Stimulated activated CD8-positive, alpha-beta memory T cell treated with anti-CD3 and anti-CD28 coated beads, Interleukin-12 subunit alpha, Interleukin-12 subunit beta, amount 100 ng/mL, for 24 hours (primary cell): ENCODE data around the gene GOLGA8K.
"Not testable (repeated sequence)": the region's sequence is repeated elsewhere in the genome, so short reads cannot be mapped to it uniquely, and the experiment has no call there.

Source experiments
- DNase-seq: peaks from one replicate; pipeline ENCODE4 v3.0.0-alpha.2; 2020; ENCODE audit errors: extremely low read depth

GOLGA8K gene, protein sequence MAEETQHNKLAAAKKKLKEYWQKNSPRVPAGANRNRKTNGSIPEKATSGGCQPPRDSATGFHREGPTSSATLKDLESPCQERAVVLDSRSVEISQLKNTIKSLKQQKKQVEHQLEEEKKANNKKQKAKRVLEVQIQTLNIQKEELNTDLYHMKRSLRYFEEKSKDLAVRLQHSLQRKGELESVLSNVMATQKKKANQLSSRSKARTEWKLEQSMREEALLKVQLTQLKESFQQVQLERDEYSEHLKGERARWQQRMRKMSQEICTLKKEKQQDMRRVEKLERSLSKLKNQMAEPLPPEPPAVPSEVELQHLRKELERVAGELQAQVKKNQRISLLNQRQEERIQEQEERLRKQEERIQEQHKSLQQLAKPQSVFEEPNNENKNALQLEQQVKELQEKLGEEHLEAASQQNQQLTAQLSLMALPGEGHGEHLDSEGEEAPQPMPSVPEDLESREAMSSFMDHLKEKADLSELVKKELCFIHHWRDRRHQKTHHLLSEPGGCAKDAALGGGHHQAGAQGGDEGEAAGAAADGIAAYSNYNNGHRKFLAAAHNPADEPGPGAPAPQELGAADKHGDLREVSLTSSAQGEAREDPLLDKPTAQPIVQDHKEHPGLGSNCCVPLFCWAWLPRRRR

DNA sequence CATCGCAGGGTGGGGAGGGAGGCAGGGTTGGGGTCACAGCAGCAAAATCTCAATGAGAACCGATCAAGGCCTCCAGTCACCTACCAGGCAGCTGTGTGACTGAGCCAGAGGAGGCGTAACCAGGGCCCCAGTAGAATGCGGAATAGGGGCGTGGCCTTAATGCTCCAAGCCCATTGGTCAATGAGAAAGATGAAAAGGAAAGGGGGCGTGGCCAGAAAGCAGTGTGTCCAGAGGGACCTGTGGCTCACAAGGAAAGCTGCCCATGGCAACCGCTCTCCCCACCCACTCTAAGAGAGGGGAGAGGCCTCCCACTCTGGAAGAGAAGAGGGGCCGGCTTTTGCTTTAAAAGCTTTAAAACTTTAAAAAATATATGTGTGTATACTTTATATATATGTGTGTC, at the start of gene GOLGA8K:
Gene GOLGA8K (minus strand): TSS at position 101 of the 400 bp plus-strand sequence. CDS start 98 bp downstream, at position 3.
- DNase-seq, result not testable (repeated sequence)

- DNase-seq, result not testable (repeated sequence)
These were observed 37.4 kb upstream of the GOLGA8K start for GRCh38 chr15:32440445-32440977.

DNA sequence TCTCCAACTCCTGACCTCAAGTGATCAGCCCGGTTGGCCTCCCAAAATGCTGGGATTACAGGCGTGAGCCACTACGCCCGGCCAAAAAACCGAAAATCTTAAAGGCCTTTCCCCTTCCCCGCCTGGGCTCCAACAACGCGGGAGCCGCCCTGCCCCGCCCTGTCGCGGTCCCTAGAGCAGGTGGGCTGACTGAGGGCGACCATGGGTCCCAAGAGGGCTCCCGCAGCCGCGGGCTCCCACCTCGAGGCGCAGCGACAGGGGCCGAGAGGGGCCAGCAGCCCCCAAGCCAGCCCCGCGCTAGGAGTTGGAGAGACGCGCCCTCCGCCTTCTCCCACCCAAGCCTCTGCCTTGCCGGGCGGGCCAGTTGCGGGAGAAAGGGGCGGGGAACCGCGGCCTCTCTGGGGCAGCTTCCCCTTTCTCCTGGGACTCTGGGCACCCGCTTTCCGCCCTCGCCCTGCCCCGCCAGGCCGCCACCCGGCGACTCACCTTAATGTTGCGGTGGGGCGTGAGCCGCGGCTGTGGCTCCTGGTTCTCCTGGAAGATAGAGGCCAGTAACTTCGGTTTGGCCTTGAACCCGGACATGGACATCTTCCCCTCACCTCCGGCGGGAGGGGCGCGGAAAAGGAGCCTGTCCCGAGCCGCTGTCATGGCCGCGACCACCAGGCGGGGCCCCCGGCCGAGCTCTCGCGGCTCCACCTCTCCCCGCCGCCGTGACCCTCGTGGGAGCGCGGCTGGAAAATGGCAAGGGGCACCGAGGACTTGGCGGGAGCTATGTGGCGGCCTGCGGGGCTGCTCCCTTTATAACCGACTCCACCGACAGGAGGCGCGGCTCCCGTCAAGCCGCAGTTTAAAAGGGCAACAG, 31.2 kb upstream of the GOLGA8K start:
- not testable (repeated sequence) for DNase-seq

DNA sequence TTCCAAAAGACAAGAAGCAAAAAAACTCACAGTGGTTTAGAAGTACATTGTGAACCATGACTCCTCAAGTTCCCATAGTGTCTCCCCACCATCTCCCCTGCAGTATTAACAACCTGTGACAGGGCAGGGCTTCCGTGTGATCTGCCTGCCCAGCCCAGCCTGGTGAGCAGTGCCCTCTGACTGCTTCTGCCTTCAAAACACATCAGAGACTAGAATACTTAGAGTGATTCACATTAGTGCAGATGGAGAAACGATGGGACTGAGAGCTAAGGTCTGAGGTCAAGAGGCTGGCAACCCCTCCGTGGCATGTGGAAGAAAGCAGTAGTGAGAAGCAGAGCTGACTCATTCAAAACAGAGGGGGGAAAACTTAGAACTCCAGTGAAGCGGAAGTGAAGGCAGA, 24.5 kb upstream of the GOLGA8K start:
- not testable (repeated sequence) for DNase-seq

- not testable (repeated sequence) for DNase-seq
These were observed 23.4 kb upstream of the GOLGA8K start for GRCh38 chr15:32426511-32426910.

- DNase-seq, result not testable (repeated sequence)
These were observed 4.8 kb upstream of the GOLGA8K start for GRCh38 chr15:32407903-32408302.

- DNase-seq, result not testable (repeated sequence)
These were observed 6.6 kb downstream of the GOLGA8K start for GRCh38 chr15:32396522-32396921.

DNA sequence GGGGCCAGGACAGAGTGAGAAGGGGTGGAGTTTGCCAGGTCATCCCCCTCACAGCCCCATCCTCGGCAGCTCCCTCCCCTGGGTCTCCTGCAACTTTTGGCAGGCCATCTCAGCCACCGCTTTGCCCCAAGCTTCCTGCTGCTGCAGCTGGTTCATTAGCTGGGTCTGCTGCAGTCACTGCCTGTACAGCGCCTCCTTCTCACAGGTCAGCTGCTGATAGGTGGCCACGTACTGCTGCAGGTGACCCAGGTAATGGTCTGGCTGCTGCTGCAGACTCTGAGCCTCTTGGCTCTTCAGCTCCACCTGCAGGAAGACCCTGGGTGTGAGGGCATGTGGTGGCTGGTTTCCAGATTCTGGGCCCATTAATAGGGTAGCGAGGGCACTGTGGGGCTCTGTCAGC, 8.3 kb downstream of the GOLGA8K start:
- not testable (repeated sequence) for DNase-seq

GRCh38 chr15:32388050-32388648, 14.9 kb downstream of the GOLGA8K start:
- DNase-seq, result not testable (repeated sequence)

DNA sequence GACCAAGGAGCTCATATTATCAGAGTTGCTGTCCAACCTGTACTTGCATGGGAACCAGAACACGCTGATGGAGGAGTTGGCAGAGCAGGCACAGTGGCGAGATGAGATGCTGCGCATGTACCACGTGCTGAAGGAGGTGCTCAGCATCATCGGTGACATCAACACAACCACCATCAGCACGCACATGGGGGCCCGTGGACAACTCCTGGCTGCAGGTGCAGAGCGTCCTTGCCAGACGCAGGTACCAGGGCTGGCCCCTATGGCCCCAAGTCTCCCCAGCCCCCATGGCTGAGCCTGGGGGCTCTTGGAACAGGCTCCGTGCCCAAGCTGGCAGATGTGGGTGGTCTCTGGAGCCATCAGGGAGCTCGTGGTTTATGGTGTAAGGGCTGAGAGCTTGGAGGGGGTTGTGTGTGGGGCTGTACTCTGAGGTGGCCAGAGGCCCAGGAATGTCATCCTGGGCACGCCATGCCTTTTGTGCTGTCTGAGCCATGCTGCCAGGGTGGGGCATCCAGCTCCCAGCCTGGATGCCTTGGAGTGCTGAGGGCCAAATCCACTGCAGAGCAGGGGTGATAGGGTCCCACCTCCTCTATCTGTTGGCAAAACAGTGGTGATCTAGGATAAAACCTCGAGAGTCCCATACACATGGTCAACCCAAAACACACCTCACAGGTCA, 17.1 kb downstream of the GOLGA8K start:
- DNase-seq, result not testable (repeated sequence)

- not testable (repeated sequence) for DNase-seq
These were observed 28.9 kb downstream of the GOLGA8K start for GRCh38 chr15:32374185-32374584.

GRCh38 chr15:32373707-32374106, 29.4 kb downstream of the GOLGA8K start:
- not testable (repeated sequence) for DNase-seq

GRCh38 chr15:32372075-32372474, 31.0 kb downstream of the GOLGA8K start:
- not testable (repeated sequence) for DNase-seq

DNA sequence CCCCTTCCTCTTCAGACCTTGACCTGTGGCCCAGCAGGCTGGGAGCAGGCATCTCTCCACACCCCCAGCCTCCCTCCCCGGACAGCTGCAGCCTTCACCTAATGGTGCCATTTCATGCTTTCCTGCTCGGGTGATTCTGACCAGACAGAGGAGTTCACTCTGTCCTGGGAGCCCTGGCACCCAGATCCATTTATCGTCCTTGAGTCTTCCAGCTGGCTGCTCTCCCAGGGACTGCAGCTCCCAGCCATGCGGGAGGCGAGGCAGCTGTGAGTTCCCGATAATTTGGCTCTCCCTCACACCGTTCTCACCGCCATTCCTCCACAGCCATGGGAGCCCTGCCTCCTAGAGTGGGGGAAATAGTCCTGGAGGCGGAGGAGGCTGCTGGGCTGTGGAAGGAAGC, 32.6 kb downstream of the GOLGA8K start:
- DNase-seq, result not testable (repeated sequence)

- DNase-seq, result not testable (repeated sequence)
These were observed 33.0 kb downstream of the GOLGA8K start for GRCh38 chr15:32370064-32370463.

DNA sequence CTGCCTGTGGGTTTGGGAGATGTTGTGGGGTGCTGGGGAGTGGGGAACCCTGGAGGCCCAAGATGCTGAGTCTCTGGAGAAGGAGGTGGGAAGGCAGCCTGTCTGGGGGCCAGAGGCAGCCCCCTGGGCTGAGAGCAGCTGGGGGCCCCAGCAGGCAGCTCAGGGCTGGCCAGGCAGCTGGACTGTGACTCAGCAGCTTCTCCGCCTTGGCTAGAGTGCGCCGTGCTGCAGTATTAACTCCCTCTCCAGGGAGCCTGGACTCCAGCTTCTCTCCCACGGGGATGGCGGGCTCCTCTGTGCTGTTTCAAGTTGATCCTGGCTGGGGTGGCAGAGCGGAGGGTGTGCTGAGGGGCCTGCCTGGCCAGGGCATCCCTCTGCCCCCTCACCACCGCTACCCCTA, 36.6 kb downstream of the GOLGA8K start:
- DNase-seq, result not testable (repeated sequence)

GRCh38 chr15:32365955-32366354, 37.1 kb downstream of the GOLGA8K start:
- DNase-seq, result not testable (repeated sequence)

- peak; percentile 9 for DNase-seq
These were observed 38.1 kb downstream of the GOLGA8K start for GRCh38 chr15:32364944-32365343.

DNA sequence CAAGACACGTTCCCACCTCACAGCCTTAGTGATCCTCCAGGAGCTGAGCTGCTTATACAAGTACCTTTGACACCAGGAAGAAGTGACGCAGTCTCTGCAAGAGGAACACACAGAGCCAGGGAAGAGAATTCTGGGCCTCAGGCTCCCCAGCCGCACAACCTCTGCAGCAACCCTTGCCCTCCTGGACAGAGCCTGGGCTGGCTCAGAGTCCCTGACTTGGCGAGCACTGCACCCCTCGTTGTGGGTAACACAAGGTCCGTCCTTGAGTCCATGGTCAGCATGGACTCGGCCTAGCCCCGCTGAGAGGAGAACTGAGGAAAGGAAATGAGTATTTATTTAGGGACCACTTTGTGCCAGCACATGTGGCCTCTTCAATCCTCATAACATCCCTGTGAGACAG, 39.6 kb downstream of the GOLGA8K start:
- DNase-seq, result not testable (repeated sequence)

- DNase-seq, result not testable (repeated sequence)
These were observed 41.4 kb downstream of the GOLGA8K start for GRCh38 chr15:32361662-32362061.

DNA sequence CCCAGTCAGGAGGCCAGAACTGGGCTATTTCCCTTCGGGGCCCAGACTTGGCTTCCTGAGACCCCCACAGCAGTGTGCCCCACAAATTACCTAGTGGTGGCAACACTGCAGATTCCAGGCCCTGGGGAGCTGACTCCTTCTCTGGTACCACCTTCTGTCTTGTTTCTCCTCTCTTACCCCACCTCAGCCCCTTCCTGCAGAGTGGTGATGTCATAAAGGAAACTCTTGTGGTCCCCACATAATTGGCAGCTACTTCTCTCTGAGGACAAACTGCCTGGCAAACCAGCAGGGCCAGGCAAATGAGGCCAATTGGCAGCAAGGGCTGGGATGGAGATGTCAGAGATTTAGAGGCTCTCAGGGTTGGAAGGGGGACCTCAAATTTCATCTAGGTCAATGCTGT, 44.6 kb downstream of the GOLGA8K start:
- not testable (repeated sequence) for DNase-seq
